ENCODE measurements around the gene KDM2A.

Gene KDM2A

DNA sequence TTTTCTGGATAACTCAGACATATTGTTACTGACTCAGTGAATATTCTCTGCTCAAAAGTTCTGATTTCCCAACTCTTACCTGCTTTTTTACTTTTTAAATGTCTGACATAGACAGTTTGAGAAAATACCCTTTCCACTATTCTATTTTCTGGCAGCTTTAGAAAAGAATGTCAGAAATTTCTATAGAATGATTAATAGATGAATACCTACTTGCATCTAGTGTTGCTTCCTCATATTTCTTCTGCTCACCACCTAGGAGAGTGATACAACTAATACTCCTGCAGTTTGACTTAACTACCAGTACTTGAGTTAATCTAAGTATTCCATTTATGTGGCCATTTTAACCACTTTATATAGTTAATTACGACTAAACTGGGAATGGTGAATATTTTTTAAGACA is 55.2 kb downstream of the KDM2A start:
- Histone ChIP-seq H3K4me2 (ENCODE audit: low read depth, low read length, poor library complexity, severe bottlenecking) (no peak overlapping the region), H2AFZ (ENCODE audit: low read length) (no peak overlapping the region), H3K4me1 (ENCODE audit: insufficient read depth, low read length, poor library complexity, severe bottlenecking) (no peaks in the 10 kb centered on the region), H3K79me2 (ENCODE audit: insufficient read depth, low read length) (peaks cover 95% of the 10 kb centered on the region), H3K36me3 (ENCODE audit: insufficient read depth, low read length) (peaks cover 34% of the 10 kb centered on the region; the same call in 1 of the 2 replicates), H3K27me3 (ENCODE audit: insufficient read depth, low read length, poor library complexity, severe bottlenecking) (no peaks in the 10 kb centered on the region), H4K20me1 (ENCODE audit: insufficient read depth, low read length, poor library complexity, severe bottlenecking) (peaks cover 46% of the 10 kb centered on the region), H3K9ac (ENCODE audit: low read depth, low read length, poor library complexity, severe bottlenecking) (no peak overlapping the region), H3F3A (ENCODE audit: low read depth) (no peaks in the 10 kb centered on the region), H3K4me3 (ENCODE audit: low read length, poor library complexity, severe bottlenecking) (no peak overlapping the region), H3K9me3 (ENCODE audit: insufficient read depth, low read depth, low read length) (no peaks in the 10 kb centered on the region), H3K9me2 (replicated peaks; ENCODE audit: low read depth, low read length) (no peaks in the 10 kb centered on the region)
- TF ChIP-seq, protein P1, sequence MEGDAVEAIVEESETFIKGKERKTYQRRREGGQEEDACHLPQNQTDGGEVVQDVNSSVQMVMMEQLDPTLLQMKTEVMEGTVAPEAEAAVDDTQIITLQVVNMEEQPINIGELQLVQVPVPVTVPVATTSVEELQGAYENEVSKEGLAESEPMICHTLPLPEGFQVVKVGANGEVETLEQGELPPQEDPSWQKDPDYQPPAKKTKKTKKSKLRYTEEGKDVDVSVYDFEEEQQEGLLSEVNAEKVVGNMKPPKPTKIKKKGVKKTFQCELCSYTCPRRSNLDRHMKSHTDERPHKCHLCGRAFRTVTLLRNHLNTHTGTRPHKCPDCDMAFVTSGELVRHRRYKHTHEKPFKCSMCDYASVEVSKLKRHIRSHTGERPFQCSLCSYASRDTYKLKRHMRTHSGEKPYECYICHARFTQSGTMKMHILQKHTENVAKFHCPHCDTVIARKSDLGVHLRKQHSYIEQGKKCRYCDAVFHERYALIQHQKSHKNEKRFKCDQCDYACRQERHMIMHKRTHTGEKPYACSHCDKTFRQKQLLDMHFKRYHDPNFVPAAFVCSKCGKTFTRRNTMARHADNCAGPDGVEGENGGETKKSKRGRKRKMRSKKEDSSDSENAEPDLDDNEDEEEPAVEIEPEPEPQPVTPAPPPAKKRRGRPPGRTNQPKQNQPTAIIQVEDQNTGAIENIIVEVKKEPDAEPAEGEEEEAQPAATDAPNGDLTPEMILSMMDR (conservative IDR thresholded peaks at IDR 0.05; ENCODE audit: low read length): no peak
- TF ChIP-seq EZH2phosphoT487 (IDR thresholded peaks at IDR 0.05; ENCODE audit: borderline replicate concordance): no peak

DNA sequence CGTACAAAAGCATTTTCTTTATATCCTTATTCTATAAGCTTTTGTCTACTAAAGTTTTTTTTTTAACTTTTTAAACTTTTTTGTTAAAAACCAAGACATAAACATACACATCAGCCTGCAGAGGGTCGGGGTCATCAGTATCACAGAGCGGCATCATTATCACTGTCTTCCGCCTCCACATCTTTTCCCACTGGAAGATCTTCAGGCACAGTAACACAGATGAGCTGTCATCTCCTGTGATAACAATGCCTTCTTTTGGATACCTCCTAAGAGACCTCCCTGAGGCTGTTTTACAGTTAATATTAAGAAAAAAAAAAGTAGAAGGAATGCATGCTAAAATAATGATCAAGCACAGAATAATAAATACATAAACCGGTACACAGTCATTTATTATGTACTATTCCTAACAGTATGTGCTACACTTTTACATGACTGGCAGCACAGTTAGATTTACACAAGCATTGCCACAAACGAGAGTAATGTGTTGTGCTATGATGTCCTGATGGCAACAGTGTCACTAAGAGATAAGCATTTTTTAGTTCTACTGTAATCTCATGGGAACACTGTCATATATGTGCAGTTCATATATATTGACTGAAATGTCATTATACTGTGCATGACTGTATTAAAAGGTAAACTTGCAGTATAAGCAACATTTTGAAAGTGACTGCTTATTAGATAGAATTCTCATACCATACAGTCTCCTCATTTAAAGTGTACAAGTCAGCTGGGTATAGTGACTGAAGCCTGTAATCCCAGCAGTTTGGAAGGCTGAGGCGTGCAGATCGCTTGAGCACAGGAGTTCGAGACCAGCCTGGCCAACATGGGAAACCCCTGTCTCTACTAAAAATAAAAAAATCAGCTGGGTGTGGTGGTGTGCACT is 58.6 kb downstream of the KDM2A start:
- no peak for TF ChIP-seq EZH2phosphoT487 (IDR thresholded peaks at IDR 0.05; ENCODE audit: borderline replicate concordance)
- TF ChIP-seq, protein P1 (conservative IDR thresholded peaks at IDR 0.05; ENCODE audit: low read length): no peak
- peaks cover 74% of the 10 kb centered on the region for H3K79me2 ChIP-seq (ENCODE audit: insufficient read depth, low read length)
- H2AFZ ChIP-seq (ENCODE audit: low read length): no peak overlapping the region
- H4K20me1 ChIP-seq (ENCODE audit: insufficient read depth, low read length, poor library complexity, severe bottlenecking): peaks cover 41% of the 10 kb centered on the region
- H3K9ac ChIP-seq (ENCODE audit: low read depth, low read length, poor library complexity, severe bottlenecking): no peak overlapping the region
- H3K4me2 ChIP-seq (ENCODE audit: low read depth, low read length, poor library complexity, severe bottlenecking): no peak overlapping the region
- no peaks in the 10 kb centered on the region for H3K9me2 ChIP-seq (replicated peaks; ENCODE audit: low read depth, low read length)
- H3K36me3 ChIP-seq (ENCODE audit: insufficient read depth, low read length): peaks cover 51% of the 10 kb centered on the region
- no peaks in the 10 kb centered on the region for H3F3A ChIP-seq (ENCODE audit: low read depth)
- H3K4me3 ChIP-seq (ENCODE audit: low read length, poor library complexity, severe bottlenecking): no peak overlapping the region
- H3K4me1 ChIP-seq (ENCODE audit: insufficient read depth, low read length, poor library complexity, severe bottlenecking): no peaks in the 10 kb centered on the region
- H3K9me3 ChIP-seq (ENCODE audit: insufficient read depth, low read depth, low read length): no peaks in the 10 kb centered on the region
- no peaks in the 10 kb centered on the region for H3K27me3 ChIP-seq (ENCODE audit: insufficient read depth, low read length, poor library complexity, severe bottlenecking)

DNA sequence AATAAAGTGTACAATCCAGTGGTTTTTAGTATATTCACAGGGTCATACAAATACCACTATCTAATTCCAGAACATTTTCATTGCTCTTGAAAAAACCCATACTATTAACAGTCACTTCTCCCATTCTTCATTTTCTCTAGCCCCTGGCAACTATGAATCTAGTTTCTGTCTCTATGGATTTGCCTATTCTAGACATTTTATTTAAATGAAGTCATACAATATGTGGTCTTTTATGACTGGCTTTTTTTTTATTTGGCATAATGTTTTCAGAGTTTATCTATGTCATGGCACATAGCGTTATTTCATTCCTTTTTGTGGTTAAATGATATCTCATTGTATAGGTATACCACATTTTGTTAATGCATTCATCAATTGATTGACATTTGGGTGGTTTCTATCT is 59.4 kb downstream of the KDM2A start:
- TF ChIP-seq EZH2phosphoT487 (IDR thresholded peaks at IDR 0.05; ENCODE audit: borderline replicate concordance): no peak
- TF ChIP-seq, protein P1 (conservative IDR thresholded peaks at IDR 0.05; ENCODE audit: low read length): no peak
- H3K79me2 ChIP-seq (ENCODE audit: insufficient read depth, low read length): peaks cover 66% of the 10 kb centered on the region
- H3K4me2 ChIP-seq (ENCODE audit: low read depth, low read length, poor library complexity, severe bottlenecking): no peak overlapping the region
- no peaks in the 10 kb centered on the region for H3K9me3 ChIP-seq (ENCODE audit: insufficient read depth, low read depth, low read length)
- no peak overlapping the region for H2AFZ ChIP-seq (ENCODE audit: low read length)
- no peaks in the 10 kb centered on the region for H3K27me3 ChIP-seq (ENCODE audit: insufficient read depth, low read length, poor library complexity, severe bottlenecking)
- no peaks in the 10 kb centered on the region for H3F3A ChIP-seq (ENCODE audit: low read depth)
- H3K36me3 ChIP-seq (ENCODE audit: insufficient read depth, low read length): peaks cover 59% of the 10 kb centered on the region
- H3K9ac ChIP-seq (ENCODE audit: low read depth, low read length, poor library complexity, severe bottlenecking): no peak overlapping the region
- peaks cover 41% of the 10 kb centered on the region for H4K20me1 ChIP-seq (ENCODE audit: insufficient read depth, low read length, poor library complexity, severe bottlenecking)
- H3K4me3 ChIP-seq (ENCODE audit: low read length, poor library complexity, severe bottlenecking): no peak overlapping the region
- no peaks in the 10 kb centered on the region for H3K9me2 ChIP-seq (replicated peaks; ENCODE audit: low read depth, low read length)
- H3K4me1 ChIP-seq (ENCODE audit: insufficient read depth, low read length, poor library complexity, severe bottlenecking): no peaks in the 10 kb centered on the region
